ENCODE results near the gene L1CAM. TPM values are rescaled to one million over a fixed set of nuclear protein-coding genes. Genes with fewer than 3 reads are reported as not detected.

Gene L1CAM
- total RNA-seq, 1 experiment from 2014 or later: 20.7 TPM

DNA sequence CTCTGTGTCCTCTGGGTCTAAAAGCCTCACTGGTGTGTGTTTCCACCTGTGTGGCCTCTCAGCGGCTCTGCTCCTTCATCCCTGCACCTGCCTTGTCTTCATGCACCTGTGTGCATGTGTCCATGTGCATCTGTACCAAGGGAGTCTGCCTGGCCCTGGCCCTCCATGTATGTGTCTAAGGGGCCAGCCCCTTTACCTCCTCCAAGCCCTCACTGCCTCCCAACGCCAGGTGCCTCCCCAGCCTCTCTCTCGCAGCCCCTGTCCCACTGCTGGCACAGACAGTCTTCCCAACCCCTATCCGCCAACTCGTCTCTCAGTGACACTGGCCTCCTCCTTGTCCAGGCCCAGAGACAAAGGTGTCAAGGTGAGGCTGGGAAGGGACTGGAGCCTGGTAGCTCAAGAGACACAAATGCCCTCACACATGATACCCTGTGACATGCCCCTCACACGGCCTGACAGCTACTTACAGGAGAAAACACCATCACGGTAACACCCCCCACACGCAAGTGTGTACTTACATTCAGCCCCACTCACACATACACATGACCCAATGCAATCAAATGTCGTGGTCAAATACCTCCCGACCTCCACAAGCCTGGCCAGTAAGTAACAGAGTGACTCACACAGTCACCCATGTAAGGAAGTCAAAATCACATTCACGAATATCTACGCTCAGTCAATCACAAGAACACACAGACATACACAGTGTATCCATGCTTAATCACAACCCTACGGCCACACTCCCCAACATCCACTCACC lies 11.4 kb downstream of the L1CAM start:
- no peaks in the 10 kb centered on the region for H3K36me3 Mint-ChIP-seq (ENCODE audit: insufficient read depth, unreplicated experiment)
- ChIA-PET CTCF (no interaction called here), POLR2A (no interaction called here)
- no peaks in the 10 kb centered on the region for H3K9me3 Mint-ChIP-seq (ENCODE audit: unreplicated experiment)
- TF ChIP-seq, protein P1, sequence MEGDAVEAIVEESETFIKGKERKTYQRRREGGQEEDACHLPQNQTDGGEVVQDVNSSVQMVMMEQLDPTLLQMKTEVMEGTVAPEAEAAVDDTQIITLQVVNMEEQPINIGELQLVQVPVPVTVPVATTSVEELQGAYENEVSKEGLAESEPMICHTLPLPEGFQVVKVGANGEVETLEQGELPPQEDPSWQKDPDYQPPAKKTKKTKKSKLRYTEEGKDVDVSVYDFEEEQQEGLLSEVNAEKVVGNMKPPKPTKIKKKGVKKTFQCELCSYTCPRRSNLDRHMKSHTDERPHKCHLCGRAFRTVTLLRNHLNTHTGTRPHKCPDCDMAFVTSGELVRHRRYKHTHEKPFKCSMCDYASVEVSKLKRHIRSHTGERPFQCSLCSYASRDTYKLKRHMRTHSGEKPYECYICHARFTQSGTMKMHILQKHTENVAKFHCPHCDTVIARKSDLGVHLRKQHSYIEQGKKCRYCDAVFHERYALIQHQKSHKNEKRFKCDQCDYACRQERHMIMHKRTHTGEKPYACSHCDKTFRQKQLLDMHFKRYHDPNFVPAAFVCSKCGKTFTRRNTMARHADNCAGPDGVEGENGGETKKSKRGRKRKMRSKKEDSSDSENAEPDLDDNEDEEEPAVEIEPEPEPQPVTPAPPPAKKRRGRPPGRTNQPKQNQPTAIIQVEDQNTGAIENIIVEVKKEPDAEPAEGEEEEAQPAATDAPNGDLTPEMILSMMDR (IDR thresholded peaks at IDR 0.05; ENCODE audit: unreplicated experiment): no peak
- DNase-seq (ENCODE audit: unreplicated experiment): no peak
- intact Hi-C loops (cut with micrococcal nuclease): no loop called here
- peaks cover 44% of the 10 kb centered on the region for H3K27me3 Mint-ChIP-seq (ENCODE audit: insufficient read depth, unreplicated experiment)
- H3K4me1 Mint-ChIP-seq (ENCODE audit: insufficient read depth, unreplicated experiment): no peaks in the 10 kb centered on the region
- no TSS peak for BruUV-seq (replicated peaks)
- H3K27ac Mint-ChIP-seq (ENCODE audit: low read depth, unreplicated experiment): no peak overlapping the region
- H3K4me3 Mint-ChIP-seq (ENCODE audit: unreplicated experiment): no peak overlapping the region

DNA sequence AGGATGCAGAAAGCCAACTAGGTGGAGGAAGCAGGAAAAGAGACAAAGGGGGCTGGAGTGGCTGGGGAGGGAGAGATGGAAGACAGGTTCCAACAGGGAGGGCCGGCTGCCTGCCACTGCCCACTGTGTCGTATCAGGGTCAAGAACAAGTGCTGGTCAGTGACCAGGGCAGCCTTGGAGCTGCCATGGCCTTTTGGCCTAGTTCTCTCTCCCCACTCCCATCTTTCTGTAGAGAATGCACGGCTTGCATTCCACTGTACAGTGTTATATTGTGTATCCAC lies 11.9 kb downstream of the L1CAM start:
- Mint-ChIP-seq H3K36me3 (ENCODE audit: insufficient read depth, unreplicated experiment) (no peaks in the 10 kb centered on the region), H3K4me1 (ENCODE audit: insufficient read depth, unreplicated experiment) (no peaks in the 10 kb centered on the region), H3K9me3 (ENCODE audit: unreplicated experiment) (no peaks in the 10 kb centered on the region), H3K27me3 (ENCODE audit: insufficient read depth, unreplicated experiment) (peaks cover 39% of the 10 kb centered on the region), H3K27ac (ENCODE audit: low read depth, unreplicated experiment) (no peak overlapping the region), H3K4me3 (ENCODE audit: unreplicated experiment) (no peak overlapping the region)
- POLR2A ChIA-PET: no interaction called here
- DNase-seq (ENCODE audit: unreplicated experiment): no peak
- TF ChIP-seq, protein P1 (IDR thresholded peaks at IDR 0.05; ENCODE audit: unreplicated experiment): no peak
- BruUV-seq (replicated peaks): no TSS peak
- CTCF ChIA-PET: no interaction called here
- intact Hi-C loops (cut with micrococcal nuclease): no loop called here

DNA sequence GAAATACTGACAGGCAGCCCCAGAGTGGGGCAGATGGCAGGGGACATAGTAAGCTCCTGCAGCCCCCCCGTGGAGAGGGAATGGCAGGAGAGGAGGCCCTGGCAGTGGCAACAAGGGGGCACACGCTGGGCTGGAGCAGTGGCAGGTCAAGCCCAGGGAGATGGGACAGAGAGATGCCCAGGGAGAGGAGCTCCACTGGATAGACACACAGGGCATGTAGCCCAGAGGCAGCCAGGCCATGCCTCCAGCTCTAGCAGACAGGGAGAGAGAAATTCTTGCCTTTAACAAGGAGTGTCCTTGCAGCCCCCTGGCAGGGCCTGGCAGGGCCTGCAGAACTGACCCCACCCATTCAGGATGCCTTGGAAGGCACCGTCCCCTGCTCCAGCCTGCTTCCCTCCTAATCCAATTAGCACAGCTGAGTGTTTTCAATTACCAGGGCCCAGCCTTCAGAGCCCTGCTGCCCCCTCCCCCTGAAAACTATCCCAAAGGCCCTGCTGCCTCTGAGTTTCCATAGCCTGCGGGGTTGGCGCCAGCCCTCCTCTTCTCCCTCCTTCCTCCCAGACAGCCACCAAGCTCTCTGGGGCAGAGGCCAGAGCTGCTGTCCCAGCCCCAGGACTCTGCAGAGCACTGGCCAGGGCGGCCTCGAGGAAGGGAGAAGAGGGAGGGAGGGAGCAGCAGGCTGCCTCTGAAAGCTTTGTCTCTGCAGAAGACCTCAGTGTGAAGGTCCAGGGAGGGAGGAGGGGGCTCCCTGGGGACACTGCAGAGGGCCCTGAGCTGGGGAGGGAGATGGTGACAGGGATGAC lies 12.5 kb downstream of the L1CAM start:
- no TSS peak for BruUV-seq (replicated peaks)
- DNase-seq (ENCODE audit: unreplicated experiment): no peak
- ChIA-PET CTCF (interaction anchor here (0.6 kb wide), 1 partner anchor 29 kb away, joined by 3 read pairs; no protein-coding TSS in a partner anchor), POLR2A (no interaction called here)
- no peaks in the 10 kb centered on the region for H3K9me3 Mint-ChIP-seq (ENCODE audit: unreplicated experiment)
- H3K4me1 Mint-ChIP-seq (ENCODE audit: insufficient read depth, unreplicated experiment): no peaks in the 10 kb centered on the region
- no peak overlapping the region for H3K27ac Mint-ChIP-seq (ENCODE audit: low read depth, unreplicated experiment)
- peaks cover 34% of the 10 kb centered on the region for H3K27me3 Mint-ChIP-seq (ENCODE audit: insufficient read depth, unreplicated experiment)
- intact Hi-C loops (cut with micrococcal nuclease): no loop called here
- H3K4me3 Mint-ChIP-seq (ENCODE audit: unreplicated experiment): no peak overlapping the region
- no peaks in the 10 kb centered on the region for H3K36me3 Mint-ChIP-seq (ENCODE audit: insufficient read depth, unreplicated experiment)
- TF ChIP-seq, protein P1 (IDR thresholded peaks at IDR 0.05; ENCODE audit: unreplicated experiment): no peak

- POLR2A ChIA-PET: no interaction called here
- CTCF ChIA-PET: interaction anchor here (1.0 kb wide), 1 partner anchor 75 kb away, joined by 3 read pairs; no protein-coding TSS in a partner anchor
- DNase-seq (ENCODE audit: unreplicated experiment): no peak
- TF ChIP-seq, protein P1 (IDR thresholded peaks at IDR 0.05; ENCODE audit: unreplicated experiment): no peak
- Mint-ChIP-seq H3K36me3 (ENCODE audit: insufficient read depth, unreplicated experiment) (no peaks in the 10 kb centered on the region), H3K9me3 (ENCODE audit: unreplicated experiment) (no peaks in the 10 kb centered on the region), H3K4me1 (ENCODE audit: insufficient read depth, unreplicated experiment) (no peaks in the 10 kb centered on the region), H3K27me3 (ENCODE audit: insufficient read depth, unreplicated experiment) (peaks cover 25% of the 10 kb centered on the region), H3K4me3 (ENCODE audit: unreplicated experiment) (no peak overlapping the region), H3K27ac (ENCODE audit: low read depth, unreplicated experiment) (no peak overlapping the region)
- intact Hi-C loops (cut with micrococcal nuclease): no loop called here
- no TSS peak for BruUV-seq (replicated peaks)
These were observed 13.8 kb downstream of the L1CAM start for GRCh38 chrX:153871946-153872878.

Data from MCF 10A (cell line).